ENCODE data around the gene TPK1. TPM values are rescaled to one million over a fixed set of nuclear protein-coding genes. Genes with fewer than 3 reads are reported as not detected.

TPK1 gene
- total and polyA plus RNA-seq, 2 of the 8 experiments (the other 6 are each of a cell fraction or from before 2014, with no cell fraction given), result 1.9 to 2.7 TPM

- Histone ChIP-seq H3K23me2 (ENCODE audit: low read depth, low read length) (no peaks in the 10 kb centered on the region), H4K5ac (ENCODE audit: insufficient read length, low read depth, low read length) (no peak overlapping the region), H3K4me2 (ENCODE audit: insufficient read depth in 1 of 2, low read depth in 2 of 2, low read length in 2 of 2) (no peak overlapping the region), H2BK120ac (replicated peaks; ENCODE audit: low read depth, low read length) (no peak overlapping the region), H3K27me3 (replicated peaks in 1 of 4; ENCODE audit: control insufficient read depth in 3 of 4, extremely low read depth in 1 of 4, insufficient read depth in 3 of 4, low read length in 3 of 4) (no peaks in the 10 kb centered on the region), H3K9ac (replicated peaks in 1 of 4; ENCODE audit: extremely low read depth in 1 of 4, low read depth in 3 of 4, low read length in 3 of 4) (no peak overlapping the region), H4K91ac (replicated peaks; ENCODE audit: insufficient read length, low read length) (no peak overlapping the region), H2BK12ac (ENCODE audit: low read depth, low read length) (no peak overlapping the region), H4K8ac (ENCODE audit: extremely low read depth, insufficient read depth, low read length) (no peak overlapping the region), H4K20me1 (replicated peaks in 1 of 2; ENCODE audit: control insufficient read depth in 1 of 2, insufficient read depth in 2 of 2, low read length in 2 of 2) (no peaks in the 10 kb centered on the region), H2BK20ac (ENCODE audit: low read length) (no peak overlapping the region), H3K27ac (ENCODE audit: low read depth, low read length) (no peak overlapping the region), H3K9me3 (ENCODE audit: insufficient read depth in 2 of 2, low read depth in 1 of 2, low read length in 1 of 2) (no peaks in the 10 kb centered on the region), H3K18ac (ENCODE audit: extremely low read depth, low read length) (no peak overlapping the region), H2BK5ac (ENCODE audit: low read depth, low read length) (no peak overlapping the region), H2AFZ (ENCODE audit: low read length) (no peak overlapping the region; the same call in 1 of the 2 replicates), H3K14ac (ENCODE audit: insufficient read length) (no peak overlapping the region), H3K4me3 (ENCODE audit: extremely low read depth in 1 of 4, insufficient read depth in 2 of 4, low read depth in 3 of 4, low read length in 4 of 4) (no peak overlapping the region), H3K4me1 (replicated peaks in 1 of 4; ENCODE audit: control insufficient read depth in 3 of 4, insufficient read depth in 4 of 4, low read length in 3 of 4) (no peaks in the 10 kb centered on the region), H3K23ac (ENCODE audit: insufficient read length) (no peak overlapping the region), H2AK5ac (ENCODE audit: low read depth, low read length) (no peak overlapping the region), H3K4ac (replicated peaks; ENCODE audit: insufficient read length, low read depth, low read length) (no peak overlapping the region), H2BK15ac (ENCODE audit: low read length) (no peak overlapping the region), H3K79me2 (ENCODE audit: control insufficient read depth in 1 of 2, insufficient read depth in 2 of 2, low read length in 2 of 2) (no peaks in the 10 kb centered on the region), H3K79me1 (ENCODE audit: low read depth, low read length) (no peaks in the 10 kb centered on the region), H3K56ac (replicated peaks; ENCODE audit: insufficient read length, low read depth, low read length) (no peak overlapping the region), H3K36me3 (ENCODE audit: control insufficient read depth in 2 of 4, insufficient read depth in 4 of 4, low read length in 3 of 4) (no peaks in the 10 kb centered on the region)
- ChIA-PET CTCF (ENCODE audit: partially characterized antibody) (interaction anchor here (0.7 to 5.9 kb wide), 4 partner anchors 9 to 51 kb away, joined by 3 to 30 read pairs (median 5); no protein-coding TSS in a partner anchor), POLR2A (ENCODE audit: partially characterized antibody) (no interaction called here)
- no peak for DNase-seq (ENCODE audit: low read depth in 1 of 2, low spot score in 2 of 2)
- no peak for FAIRE-seq
- 91% methylated on average over 8 of the region's 8 CpGs; no CpG with 5 or more reads in 1 of the 2 experiments for WGBS, 2 experiments (ENCODE audit: extremely low coverage in 1 of 2, insufficient coverage in 1 of 2, insufficient read length in 1 of 2, insufficient replicate concordance in 2 of 2, low coverage in 1 of 2, low lambda C conversion rate in 2 of 2, missing lambda C conversion rate in 1 of 2)
- TF ChIP-seq POU5F1 (IDR thresholded peaks at IDR 0.05; ENCODE audit: low read depth, low read length), result no peak
- TF ChIP-seq RFX5 (IDR thresholded peaks at IDR 0.05; ENCODE audit: borderline replicate concordance, low read depth, low read length), result no peak
- TF ChIP-seq USF2 (IDR thresholded peaks at IDR 0.05; ENCODE audit: low read length), result no peak
- no peak for TF ChIP-seq TCF12 (IDR thresholded peaks at IDR 0.05; ENCODE audit: low read depth, low read length)
- TF ChIP-seq EGR1 (IDR thresholded peaks at IDR 0.05; ENCODE audit: borderline replicate concordance, low read depth, low read length), result no peak
- TF ChIP-seq PHF8 (conservative IDR thresholded peaks at IDR 0.05; ENCODE audit: low read depth, low read length), result no peak
- no peak for TF ChIP-seq YY1 (IDR thresholded peaks at IDR 0.05; ENCODE audit: low read depth, low read length)
- TF ChIP-seq KDM4A (IDR thresholded peaks at IDR 0.05; ENCODE audit: low read depth, low read length, severe bottlenecking), result no peak
- TF ChIP-seq SUZ12 (IDR thresholded peaks at IDR 0.05; ENCODE audit: low read length), result no peak
- no peak for TF ChIP-seq CHD1 (IDR thresholded peaks at IDR 0.05; ENCODE audit: low read depth, low read length)
- no peak for TF ChIP-seq GABPA (IDR thresholded peaks at IDR 0.05; ENCODE audit: borderline replicate concordance, insufficient read depth, low read length)
- no peak for TF ChIP-seq POLR2AphosphoS5 (IDR thresholded peaks at IDR 0.05; ENCODE audit: low read depth, low read length)
Observed at GRCh38 chr7:144735505-144736276, 100.2 kb downstream of the TPK1 start.

All from H1 (cell line).